K562 (cell line): ENCODE data around the gene TTBK1. TPM values are rescaled to one million over a fixed set of nuclear protein-coding genes. Genes with fewer than 3 reads are reported as not detected.
A peak's percentile ranks its signal among the peaks of the same experiment; 100 is the strongest.

Experiments
- KAT7 ChIP-seq: sonication (generic); formaldehyde crosslinking; IDR thresholded peaks from 2 replicates; pipeline ENCODE4 v1.8.0; 2022; ENCODE audit warnings: missing genetic modification reagents, mild to moderate bottlenecking, borderline replicate concordance
- KDM4B ChIP-seq, 2 experiments: fragments of 450-650 bp in 1 of 2; sonication (generic) in 1 of 2; IDR thresholded peaks; 2 replicates each; pipeline ENCODE4 v1.6.1; 2016 to 2017; ENCODE audit warnings: borderline replicate concordance in 2 of 2, antibody characterized with exemption in 1 of 2, low read depth in 1 of 2, mild to moderate bottlenecking in 1 of 2
- MGA ChIP-seq: fragments of 450-650 bp; IDR thresholded peaks from 2 replicates; pipeline ENCODE4 v1.6.1; 2016; ENCODE audit warnings: mild to moderate bottlenecking, moderate library complexity
- MTA1 ChIP-seq: fragments of 450-650 bp; IDR thresholded peaks from 2 replicates; pipeline ENCODE4 v1.6.1; 2017; ENCODE audit warnings: borderline replicate concordance
- PATZ1 ChIP-seq: fragments of 250-450 bp; sonication (Bioruptor Pico); IDR thresholded peaks from 2 replicates; pipeline ENCODE4 v1.5.0; 2020; ENCODE audit warnings: mild to moderate bottlenecking, borderline replicate concordance
- RCOR1 ChIP-seq, 2 experiments: IDR thresholded peaks; 2 replicates each; pipeline ENCODE4 v1.6.1; 2012; ENCODE audit warnings: low read depth in 2 of 2, low read length in 2 of 2, borderline replicate concordance in 1 of 2, improper control_type of control experiment in 1 of 2
- YY1 ChIP-seq, 3 experiments: IDR thresholded peaks; 2 replicates each; pipeline ENCODE4 v1.6.1; 2011; ENCODE audit warnings: low read length in 2 of 3, mild to moderate bottlenecking in 2 of 3, moderate library complexity in 2 of 3, borderline replicate concordance in 1 of 3, control low read depth in 1 of 3, low read depth in 1 of 3; ENCODE audit not compliant: insufficient read depth in 3 of 3, insufficient replicate concordance in 2 of 3, control insufficient read depth in 1 of 3, insufficient read length in 1 of 3; ENCODE audit errors: extremely low read depth in 1 of 3
- ZNF639 ChIP-seq, 2 experiments: fragments of 200-800 bp in 1 of 2; sonication (Bioruptor generic) in 1 of 2; sonication (generic) in 1 of 2; formaldehyde crosslinking in 1 of 2; IDR thresholded peaks in 1 of 2; conservative IDR thresholded peaks in 1 of 2; 2 replicates each; pipeline versions ENCODE4 v1.5.0 to v1.6.1; 2016 to 2020; ENCODE audit warnings: missing compliant biosample characterization in 1 of 2, missing genetic modification characterization in 1 of 2, missing genetic modification reagents in 1 of 2
- polyA plus RNA-seq, 8 experiments: library from polyadenylated mRNA; depleted of rRNA in 4 of 8; stranded (reverse) in 5 of 8; unstranded in 3 of 8; fragments of >200 nt; fragmentation: Nextera tagmentation in 2 of 8; fragmentation: Illumina TruSeq in 1 of 8; extraction: Ambion mirVana in 2 of 8; extraction: Trizol in 1 of 8; gene quantifications; 2 replicates each; pipeline versions ENCODE4 v1.2.1 to v1.2.3, GENCODE V29; 2011 to 2014; ENCODE audit warnings: inconsistent platforms in 1 of 8, missing spikeins in 1 of 8
- total RNA-seq, 7 experiments: library from RNA; depleted of rRNA in 6 of 7; stranded (reverse); fragments of >200 nt in 6 of 7; fragmentation: Illumina TruSeq in 2 of 7; extraction: Trizol in 2 of 7; gene quantifications; 2 replicates each; pipeline versions ENCODE4 v1.2.1 to v1.2.3, GENCODE V29; 2011 to 2021; ENCODE audit warnings: low replicate concordance in 1 of 7

Gene TTBK1
- total and polyA plus RNA-seq, 9 of the 15 experiments (the other 6 are each of a cell fraction or from before 2014, with no cell fraction given): not detected

- no peak for TF ChIP-seq MGA
- peak in 1 of 3 experiments; percentile 57 for TF ChIP-seq YY1 (IDR thresholded peaks at IDR 0.05; ENCODE audit: borderline replicate concordance in 1 of 3, control insufficient read depth in 1 of 3, extremely low read depth in 1 of 3, insufficient read depth in 3 of 3, insufficient read length in 1 of 3, insufficient replicate concordance in 2 of 3, low read depth in 1 of 3, low read length in 2 of 3)
- TF ChIP-seq ZNF639 (CRISPR knock-in tag; conservative IDR thresholded peaks at IDR 0.05 in 1 of 2, IDR thresholded peaks at IDR 0.05 in 1 of 2): peak in 1 of 2 experiments; percentile 87; a peak in 2 of 4 replicates
- peak in 1 of 2 experiments; percentile 76; a peak in 2 of 4 replicates for TF ChIP-seq RCOR1 (IDR thresholded peaks at IDR 0.05; ENCODE audit: borderline replicate concordance in 1 of 2, low read depth in 2 of 2, low read length in 2 of 2)
- no peak for TF ChIP-seq KAT7
- 0 out of 2 replicates have a peak, but pooled peaks have one; percentile 26 for TF ChIP-seq MTA1
- TF ChIP-seq KDM4B (IDR thresholded peaks at IDR 0.05; ENCODE audit: borderline replicate concordance in 2 of 2, low read depth in 1 of 2): no peak
- TF ChIP-seq PATZ1: no peak
Observed at GRCh38 chr6:43247114-43247999, 4.1 kb downstream of the TTBK1 start (continued).
